GOT3 (cell line): ENCODE results near the gene DAB1.

Source experiments
- DNase-seq: peaks from one replicate; lab custom pipeline; 2025; ENCODE audit warnings: mixed read lengths; lab: John Stamatoyannopoulos, UW

The DAB1 gene

GRCh38 chr1:57218487-57219079 lies 205.3 kb downstream of the DAB1 start:
- no peak for DNase-seq

GRCh38 chr1:57217905-57218304 lies 206.0 kb downstream of the DAB1 start:
- no peak for DNase-seq

GRCh38 chr1:57214951-57215575 lies 208.8 kb downstream of the DAB1 start:
- no peak for DNase-seq

- no peak for DNase-seq
Measured at GRCh38 chr1:57210881-57211280, 213.0 kb downstream of the DAB1 start.

GRCh38 chr1:57209495-57209894 lies 214.4 kb downstream of the DAB1 start:
- DNase-seq = no peak

GRCh38 chr1:57208741-57209302 lies 215.0 kb downstream of the DAB1 start:
- no peak for DNase-seq

GRCh38 chr1:57206038-57206437 lies 217.8 kb downstream of the DAB1 start:
- no peak for DNase-seq

- DNase-seq = no peak
Measured at GRCh38 chr1:57204942-57205787, 218.7 kb downstream of the DAB1 start.

- no peak for DNase-seq
Measured at GRCh38 chr1:57204091-57204490, 219.8 kb downstream of the DAB1 start.

GRCh38 chr1:57202241-57202640 lies 221.6 kb downstream of the DAB1 start:
- no peak for DNase-seq

- DNase-seq = no peak
Measured at GRCh38 chr1:57198912-57199311, 224.9 kb downstream of the DAB1 start.

GRCh38 chr1:57195436-57195941 lies 228.4 kb downstream of the DAB1 start:
- no peak for DNase-seq

GRCh38 chr1:57192222-57192621 lies 231.6 kb downstream of the DAB1 start:
- no peak for DNase-seq

- no peak for DNase-seq
Measured at GRCh38 chr1:57190898-57191297, 233.0 kb downstream of the DAB1 start.

- DNase-seq = no peak
Measured at GRCh38 chr1:57188168-57188567, 235.7 kb downstream of the DAB1 start.

GRCh38 chr1:57186455-57186854 lies 237.4 kb downstream of the DAB1 start:
- DNase-seq = no peak

GRCh38 chr1:57179001-57179400 lies 244.9 kb downstream of the DAB1 start:
- no peak for DNase-seq

GRCh38 chr1:57175506-57175905 lies 248.4 kb downstream of the DAB1 start:
- DNase-seq = no peak

GRCh38 chr1:57172040-57172439 lies 251.8 kb downstream of the DAB1 start:
- DNase-seq = no peak

- DNase-seq = no peak
Measured at GRCh38 chr1:57167997-57168396, 255.9 kb downstream of the DAB1 start.

GRCh38 chr1:57165546-57165945 lies 258.3 kb downstream of the DAB1 start:
- DNase-seq = no peak

GRCh38 chr1:57164584-57164983 lies 259.3 kb downstream of the DAB1 start:
- DNase-seq = no peak

- DNase-seq = no peak
Measured at GRCh38 chr1:57163789-57164188, 260.1 kb downstream of the DAB1 start.
